NCI-H82 (cell line): ENCODE data around the gene TMEM272.

ENCODE experiments used
- DNase-seq: peaks from one replicate; lab custom pipeline; 2025; lab: John Stamatoyannopoulos, UW

The TMEM272 gene, protein sequence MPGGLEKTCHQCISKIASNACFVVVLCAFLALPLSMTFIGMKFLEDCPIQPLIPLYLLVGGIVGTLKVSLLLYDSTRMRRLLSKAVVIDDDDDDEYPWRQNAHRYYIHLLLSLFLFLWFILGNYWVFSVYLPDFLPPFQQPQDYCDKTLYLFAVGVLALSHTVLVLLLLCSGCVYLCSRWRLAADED

DNA sequence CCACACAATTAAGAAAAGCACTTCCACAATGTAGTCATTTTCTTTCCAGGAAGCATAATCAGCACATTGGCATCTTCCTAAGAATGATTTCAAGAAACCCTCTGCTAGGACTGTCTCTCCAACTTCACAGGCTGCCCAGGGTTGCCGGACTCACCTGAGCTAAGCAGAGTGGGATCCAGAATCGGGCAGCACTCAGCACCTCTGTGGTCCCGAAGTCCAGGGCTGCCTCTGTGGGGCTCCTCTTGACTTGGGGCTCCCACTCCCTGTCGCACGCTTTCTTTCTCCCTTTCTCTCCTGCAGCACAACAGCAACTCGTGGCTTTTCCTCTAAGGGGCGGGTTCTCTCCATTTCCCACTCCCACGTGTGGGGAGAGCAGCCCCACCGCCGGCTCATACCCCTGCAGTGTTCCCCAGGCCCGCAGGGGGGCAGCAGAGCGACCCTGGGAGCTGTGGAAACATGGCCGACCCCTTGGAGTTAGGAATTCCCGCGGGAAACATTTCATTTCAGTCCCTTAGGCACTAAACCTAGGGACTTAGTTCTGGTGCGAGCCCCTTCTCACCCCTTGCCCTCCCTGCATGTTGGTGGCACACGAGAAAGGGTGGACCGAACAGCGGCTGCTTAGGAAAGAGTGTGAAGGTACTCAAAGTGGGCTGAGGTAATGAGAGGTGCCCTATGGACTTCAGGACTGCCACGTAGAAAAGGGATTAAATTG lies at the start of gene TMEM272:
TMEM272 (minus strand) TSS at position 316 of the 712 bp plus-strand sequence. CDS start 6,647 bp downstream, outside the sequence.
- DNase-seq, result peak; percentile 96

DNA sequence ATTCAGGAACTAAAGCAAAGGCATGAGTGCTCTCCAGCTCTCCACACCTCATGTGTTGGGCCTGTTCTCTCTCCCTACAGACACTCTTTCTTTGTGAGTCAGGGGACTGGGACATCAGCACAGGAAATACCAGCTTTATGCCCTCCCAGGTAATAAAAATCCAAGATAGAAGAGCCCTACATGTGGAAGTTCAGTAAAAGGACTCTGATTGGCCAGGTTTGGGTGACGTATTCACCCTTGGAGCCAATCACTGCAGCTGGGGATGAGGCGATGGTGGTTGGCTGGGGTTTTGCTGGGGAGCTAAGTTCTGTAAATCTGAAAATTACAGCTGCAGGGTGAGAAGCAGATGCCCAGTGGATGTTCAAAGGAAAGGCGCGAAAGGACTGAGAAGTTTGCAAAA lies 49.3 kb upstream of the TMEM272 start:
- DNase-seq, result peak; percentile 26

DNA sequence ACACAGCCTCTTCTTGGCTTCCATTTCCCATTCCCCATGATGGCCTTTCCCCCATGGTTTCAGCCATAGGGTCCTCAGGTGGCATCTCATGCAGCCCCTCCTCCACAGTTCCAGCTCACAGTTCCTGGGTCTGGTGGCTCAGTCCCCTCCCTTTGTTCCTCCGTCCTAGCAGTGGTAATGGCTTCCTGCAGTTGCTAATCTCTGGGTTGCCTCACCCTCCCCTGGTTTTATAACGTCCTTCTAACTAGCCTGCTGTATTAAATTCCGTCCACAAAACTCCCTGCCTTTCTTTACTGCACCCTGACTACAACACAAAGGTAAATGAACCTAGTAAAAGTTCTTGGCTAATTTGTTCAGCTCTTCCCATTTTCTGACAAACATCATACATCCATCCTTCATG lies 47.7 kb upstream of the TMEM272 start:
- DNase-seq, result no peak

DNA sequence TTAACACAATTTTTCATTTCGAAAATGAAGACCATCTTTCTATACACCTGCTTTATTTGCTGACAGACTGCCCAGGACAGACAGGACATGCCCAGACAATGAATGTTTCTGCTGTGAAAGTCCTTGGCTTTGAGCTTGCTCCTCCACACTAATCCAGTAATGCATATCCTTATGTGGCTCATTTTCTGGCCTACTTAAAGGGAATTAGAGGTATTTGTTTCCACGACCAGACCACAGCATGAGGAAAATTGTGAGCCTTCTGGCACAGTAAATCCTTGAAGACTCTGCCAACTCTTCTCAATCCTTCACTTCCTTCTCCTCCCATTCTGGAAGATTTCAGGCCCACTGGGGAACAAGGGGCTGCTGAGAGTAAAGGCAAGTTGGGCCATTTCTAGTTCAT lies 42.5 kb upstream of the TMEM272 start:
- peak; percentile 97 for DNase-seq

DNA sequence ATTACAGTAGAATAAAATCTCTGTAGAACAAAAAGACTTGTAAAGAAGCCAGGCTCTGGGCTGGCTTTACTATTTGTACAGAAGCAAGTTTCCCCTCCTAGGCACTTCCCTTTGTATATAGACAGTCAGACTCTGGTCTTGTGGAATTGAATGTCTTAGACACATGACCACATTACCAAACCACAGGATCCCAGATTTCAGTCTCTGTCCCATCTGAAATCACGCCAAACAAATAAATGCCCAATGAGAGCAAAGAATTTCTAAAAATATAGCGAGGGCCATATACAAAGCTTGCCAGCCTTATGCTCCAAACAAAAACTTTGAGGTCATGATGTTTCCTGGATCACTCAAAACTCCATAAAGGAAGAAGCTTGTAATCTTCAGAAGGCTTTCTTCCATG lies 40.7 kb upstream of the TMEM272 start:
- no peak for DNase-seq

DNA sequence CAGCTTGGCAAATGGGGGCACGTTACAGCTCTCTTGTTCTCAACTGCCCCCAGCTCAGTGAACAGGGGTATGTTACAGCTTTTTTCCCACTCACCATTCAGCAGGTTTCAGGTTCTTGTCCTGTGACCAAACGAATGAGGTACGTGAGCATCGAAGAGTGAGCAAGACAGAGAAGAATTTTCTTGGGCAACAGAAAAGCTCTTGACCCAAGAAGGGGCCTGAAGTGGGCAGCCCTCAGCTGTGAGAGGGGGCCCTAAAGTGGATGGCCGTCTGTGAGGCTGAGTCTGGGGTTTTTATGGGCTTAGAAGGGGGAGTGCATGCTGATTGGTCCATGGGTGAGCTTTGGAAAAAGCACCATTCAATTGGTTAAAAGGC lies 38.2 kb upstream of the TMEM272 start:
- DNase-seq, result no peak

DNA sequence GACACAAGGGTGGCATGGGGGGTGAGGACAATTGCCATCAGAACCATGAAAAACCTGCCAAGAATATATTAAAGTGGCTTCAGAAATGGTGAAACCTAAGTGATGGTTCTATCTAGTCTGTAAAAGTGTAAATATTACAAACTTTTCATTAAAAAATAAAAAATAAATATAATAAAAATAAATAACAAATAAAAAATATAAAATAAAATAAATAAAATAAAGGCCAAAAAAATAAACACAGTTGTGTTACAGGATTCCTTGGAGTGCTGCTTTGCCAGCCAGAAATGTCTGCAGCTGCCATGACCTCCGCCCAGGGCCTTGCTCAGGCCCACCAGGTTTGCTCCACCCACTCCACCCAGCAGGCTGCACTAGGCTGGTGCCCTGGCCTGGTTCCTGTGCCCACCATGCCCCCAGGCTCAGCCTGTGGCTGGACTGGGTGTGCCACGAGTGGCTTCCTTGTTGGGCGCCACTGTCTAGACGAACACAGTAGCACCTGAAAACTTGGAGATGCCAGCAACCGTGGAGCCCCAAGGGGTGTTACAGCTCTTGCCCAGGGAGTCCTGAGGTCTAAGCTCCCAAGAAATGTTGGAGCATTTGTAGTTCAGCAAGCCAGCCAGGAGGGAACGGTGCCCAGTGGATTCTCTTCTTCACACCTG lies 37.7 kb upstream of the TMEM272 start:
- DNase-seq, result no peak

DNA sequence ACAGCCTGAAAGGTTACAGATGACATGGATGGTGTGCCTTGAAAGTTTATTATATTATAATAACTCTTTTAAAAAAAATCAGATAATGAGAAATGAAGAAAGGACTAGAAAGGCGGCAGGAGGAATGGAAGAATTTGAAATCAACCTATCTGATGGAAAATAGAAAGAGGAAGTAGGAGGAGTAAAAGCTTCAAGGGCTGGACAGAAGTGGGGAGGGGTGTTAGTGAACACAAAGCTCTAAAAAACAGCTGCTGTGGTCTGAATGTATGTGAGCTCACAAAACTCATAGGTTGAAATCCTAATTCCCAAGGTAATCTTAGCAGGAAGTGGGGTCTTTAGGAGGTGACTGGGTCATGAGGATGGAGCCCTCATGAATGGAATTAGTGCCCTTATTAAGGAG lies 36.3 kb upstream of the TMEM272 start:
- peak; percentile 18 for DNase-seq

DNA sequence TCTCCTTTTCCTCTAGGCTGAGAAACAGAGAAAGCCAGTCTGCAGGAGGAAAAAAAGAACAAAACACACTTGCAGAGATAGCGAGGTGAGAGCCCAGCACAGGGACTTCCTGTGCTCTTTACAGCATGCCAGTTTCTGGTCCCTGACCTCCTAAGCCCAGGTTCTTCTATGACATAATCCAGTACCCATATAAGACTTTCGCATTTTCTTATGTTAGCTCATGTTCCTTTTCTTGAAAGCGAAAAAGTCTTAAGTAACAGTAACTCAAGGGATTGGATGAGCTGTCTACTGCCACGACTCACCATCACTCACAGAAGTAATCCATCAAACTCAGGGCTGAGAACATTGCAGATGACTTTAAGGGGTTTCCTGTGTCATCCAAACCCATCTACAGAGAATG lies 34.2 kb upstream of the TMEM272 start:
- DNase-seq, result no peak

DNA sequence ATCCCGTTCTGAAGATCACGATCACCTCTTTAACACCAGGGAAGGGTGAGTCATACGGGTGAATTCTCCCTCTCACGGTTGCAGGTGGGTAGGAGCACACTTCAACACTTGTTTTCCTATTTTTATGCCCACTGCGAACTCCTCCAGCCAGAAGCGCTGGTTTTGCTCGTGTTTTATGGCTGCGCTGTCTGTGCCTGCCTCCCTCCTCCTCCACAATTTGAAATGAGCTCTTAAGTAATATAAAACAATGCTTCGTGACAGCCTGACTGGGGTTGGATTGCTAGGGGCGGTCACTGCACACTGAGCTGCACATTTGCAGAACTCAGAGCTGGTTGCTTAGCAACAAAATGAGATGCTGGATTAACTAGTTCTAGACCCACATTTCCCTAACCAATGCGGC lies 29.7 kb upstream of the TMEM272 start:
- DNase-seq, result peak; percentile 77

DNA sequence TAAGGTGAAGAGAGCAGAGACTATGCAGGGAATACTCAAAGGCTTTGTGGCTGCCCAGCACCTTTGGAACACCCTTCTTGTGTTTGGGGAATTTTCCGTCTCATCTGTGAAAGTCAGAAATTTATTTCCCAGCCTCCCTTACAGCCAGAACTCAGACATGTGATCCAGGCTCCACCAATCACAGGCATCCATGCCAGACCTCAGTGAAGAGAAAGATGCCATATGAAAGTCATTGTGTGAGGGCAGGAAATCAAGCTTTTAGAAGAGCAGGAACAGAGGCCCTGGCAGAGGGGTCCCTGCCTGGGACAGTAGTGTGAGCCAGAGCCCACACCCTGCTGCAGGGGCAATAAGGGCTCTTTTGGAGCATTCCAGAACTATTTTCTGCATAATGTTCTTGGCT lies 28.9 kb upstream of the TMEM272 start:
- DNase-seq, result no peak

DNA sequence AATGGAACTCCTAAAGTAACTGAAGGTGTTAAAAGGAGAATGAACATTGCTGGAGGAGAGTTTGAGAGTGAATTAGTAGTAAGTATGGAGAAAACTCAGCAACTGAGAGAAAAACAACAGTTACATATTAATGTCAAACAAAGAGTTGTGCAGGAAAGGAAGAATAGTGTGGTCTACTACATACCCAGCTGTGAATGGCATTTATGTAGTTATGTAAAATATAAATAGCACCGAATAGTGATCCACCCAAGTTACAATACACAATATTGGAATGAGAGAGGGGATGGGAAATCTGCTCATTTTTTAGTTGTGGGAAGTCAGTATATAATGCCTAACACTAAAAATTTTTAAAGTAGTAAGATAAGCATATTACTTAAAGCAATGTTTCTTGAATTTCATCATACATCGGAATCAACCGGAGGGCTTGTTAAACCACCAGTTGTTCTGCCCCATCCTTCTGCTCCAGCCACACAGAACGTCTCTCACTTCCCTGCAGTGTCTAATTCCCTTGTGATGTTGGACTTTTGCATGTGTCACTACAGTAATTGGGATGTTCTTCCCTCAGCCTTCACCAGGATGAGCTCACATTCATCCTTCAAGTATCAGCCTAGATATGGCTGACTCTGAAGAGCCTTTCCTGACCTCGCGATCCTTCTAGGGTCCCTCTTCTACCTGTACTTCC lies 28.3 kb upstream of the TMEM272 start:
- no peak for DNase-seq

DNA sequence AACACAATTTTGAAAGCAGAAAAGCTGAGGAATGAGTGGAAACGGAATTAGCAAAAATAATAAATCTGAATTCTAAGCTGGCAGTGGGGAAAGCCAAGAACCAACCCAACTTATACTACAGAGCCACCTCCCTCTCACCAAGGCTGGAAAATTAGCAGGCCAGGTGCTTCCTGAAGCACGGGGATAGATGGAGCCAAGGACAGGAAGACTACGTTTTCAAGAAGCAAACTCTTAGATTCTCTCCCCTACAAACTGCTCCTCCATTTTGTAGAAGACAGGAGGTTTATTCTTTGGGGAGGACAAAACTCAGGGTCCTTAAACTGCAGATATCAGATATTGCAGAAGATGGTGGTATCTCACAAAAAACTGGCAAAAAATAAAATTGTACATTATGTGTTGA lies 25.6 kb upstream of the TMEM272 start:
- DNase-seq, result no peak

DNA sequence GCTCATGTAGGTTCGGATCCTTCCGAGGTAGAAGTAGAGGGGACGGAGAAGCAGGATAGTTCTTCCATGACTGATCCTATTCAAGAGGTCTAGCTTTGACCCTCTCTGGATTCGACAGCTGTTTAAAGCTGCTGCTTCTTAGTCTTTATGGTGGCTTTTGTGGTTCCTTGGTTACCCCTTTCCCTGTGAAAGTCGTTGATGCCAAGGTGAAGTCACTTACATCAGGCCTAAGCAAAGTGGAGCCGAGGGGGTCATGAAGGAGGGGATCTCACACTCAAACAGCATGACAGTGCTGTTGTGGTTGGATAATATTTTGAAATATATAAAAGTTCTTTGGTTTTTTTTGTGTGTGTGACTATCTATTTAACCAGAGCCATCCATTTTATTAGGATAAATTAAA lies 24.9 kb upstream of the TMEM272 start:
- no peak for DNase-seq

DNA sequence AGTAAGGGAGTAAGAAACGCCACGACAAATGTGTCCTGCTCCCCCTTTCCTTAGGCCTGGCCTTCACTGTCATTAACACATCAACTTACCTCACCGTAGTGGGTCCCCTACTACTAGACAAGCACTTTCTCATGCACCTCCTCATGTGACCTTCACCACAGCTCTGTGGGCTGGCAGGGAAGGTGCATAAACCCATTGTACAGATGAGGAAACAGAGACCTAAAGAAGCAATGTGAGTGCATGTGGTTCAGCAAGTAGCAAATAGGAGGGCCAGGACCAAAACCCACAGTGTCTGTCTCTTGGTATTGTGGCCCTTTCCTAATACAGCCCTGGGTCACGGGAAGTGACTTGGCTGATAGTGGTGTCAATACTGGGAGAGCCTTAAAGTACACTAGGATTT lies 22.1 kb upstream of the TMEM272 start:
- no peak for DNase-seq

DNA sequence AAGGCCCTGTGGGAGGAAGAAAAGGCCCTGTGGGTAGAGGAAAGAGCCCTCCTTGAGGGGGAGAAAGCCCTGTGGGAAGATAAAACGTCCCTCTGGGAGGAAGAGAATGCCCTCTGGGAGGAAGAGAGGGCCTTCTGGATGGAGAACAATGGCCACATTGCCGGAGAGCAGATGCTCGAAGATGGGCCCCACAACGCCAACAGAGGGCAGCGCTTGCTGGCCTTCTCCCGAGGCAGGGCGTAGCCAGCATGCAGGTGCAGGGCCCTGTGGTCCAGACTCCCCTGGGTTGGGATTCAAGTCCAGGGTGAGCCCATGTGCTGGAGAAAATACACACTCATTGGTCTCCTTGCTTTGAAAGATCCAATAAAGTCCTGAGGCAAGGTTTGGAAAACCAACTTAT lies 20.9 kb upstream of the TMEM272 start:
- DNase-seq, result no peak

DNA sequence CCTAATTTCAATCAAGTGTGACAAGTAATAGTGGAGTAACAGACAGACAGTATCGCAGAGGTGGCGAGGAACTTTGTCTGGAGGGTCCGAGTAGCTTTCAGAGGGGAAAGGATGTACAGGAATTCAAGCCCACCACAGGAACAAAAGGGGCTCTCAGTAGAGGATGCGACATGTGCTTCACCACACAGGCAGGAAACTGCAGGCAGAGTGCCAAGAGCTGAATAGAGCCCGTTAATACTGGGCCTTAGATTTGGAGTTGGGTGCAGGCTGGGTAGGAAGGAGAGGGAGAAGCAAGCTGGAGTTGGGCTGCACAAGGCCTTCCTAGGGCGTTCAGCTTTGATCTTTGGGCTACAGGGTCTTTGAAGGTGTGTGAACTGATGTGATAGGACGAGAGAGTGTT lies 18.0 kb upstream of the TMEM272 start:
- DNase-seq, result no peak

DNA sequence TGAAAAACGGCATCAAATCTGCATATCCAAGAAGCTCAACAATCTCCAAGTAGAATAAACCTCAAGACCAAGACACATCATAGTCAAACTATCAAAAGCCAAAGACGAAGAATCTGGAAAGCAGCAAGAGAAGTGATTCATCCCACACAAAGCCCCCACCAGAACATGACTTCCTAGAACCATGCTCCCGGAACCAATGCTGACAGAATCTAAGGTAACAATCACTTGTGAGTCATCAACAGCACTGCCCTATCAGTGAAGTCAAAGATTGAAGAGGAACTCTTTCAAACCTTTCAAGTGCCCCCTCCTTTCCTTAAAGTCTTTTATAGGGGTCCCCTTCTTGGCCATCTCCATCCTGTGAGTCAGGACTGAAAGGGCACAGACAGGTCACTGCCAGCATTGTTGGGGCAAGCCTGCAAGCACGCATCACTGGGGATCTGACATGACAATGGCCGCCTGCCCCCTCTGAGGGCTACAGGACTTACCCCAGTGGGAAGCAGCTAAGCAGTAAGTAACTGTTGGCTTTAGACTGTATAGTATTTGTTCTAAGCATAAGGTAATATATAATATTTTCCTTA lies 16.8 kb upstream of the TMEM272 start, which contains the start of gene CCDC70:
CCDC70 (plus strand) TSS at position 247 of the 578 bp plus-strand sequence. CDS start 3,443 bp downstream, outside the sequence.
- DNase-seq, result no peak

DNA sequence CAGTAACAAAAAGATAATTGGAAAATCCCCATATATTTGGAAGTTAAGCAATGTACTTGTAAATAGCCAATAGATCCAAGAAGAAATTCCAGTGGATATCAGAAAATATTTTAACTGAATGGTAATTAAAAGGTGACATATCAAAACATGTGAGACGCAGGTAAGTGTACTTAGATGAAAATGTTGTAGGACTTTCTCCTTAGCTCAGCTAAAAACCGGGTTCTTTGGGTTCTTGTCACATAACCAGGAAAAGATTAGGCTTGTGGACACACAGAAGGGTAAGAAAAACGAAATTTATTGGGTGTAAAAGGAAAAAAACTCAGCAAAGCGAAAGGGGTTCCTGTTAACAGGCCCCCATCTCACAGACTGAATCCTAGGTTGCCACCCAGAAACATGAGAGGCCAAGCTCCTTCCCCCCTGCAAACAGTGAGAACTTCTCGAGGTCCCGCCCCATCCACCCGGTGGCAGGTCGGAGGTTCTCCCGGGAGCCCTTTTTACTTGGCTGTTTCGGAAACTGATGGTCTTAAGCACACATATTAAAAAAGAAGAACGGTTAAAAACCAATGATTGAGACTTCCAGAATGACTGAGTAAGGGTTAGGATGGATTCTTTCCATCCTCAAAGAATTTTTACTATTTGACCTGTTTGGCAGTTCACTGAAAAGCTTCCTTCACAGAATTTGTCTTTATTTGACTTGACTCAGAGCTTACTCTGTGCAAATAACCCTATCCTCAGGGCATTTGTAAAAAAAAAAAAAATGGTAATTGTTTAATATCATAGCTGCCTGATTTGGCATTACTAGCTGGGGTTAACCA lies 13.7 kb upstream of the TMEM272 start:
- DNase-seq, result no peak

DNA sequence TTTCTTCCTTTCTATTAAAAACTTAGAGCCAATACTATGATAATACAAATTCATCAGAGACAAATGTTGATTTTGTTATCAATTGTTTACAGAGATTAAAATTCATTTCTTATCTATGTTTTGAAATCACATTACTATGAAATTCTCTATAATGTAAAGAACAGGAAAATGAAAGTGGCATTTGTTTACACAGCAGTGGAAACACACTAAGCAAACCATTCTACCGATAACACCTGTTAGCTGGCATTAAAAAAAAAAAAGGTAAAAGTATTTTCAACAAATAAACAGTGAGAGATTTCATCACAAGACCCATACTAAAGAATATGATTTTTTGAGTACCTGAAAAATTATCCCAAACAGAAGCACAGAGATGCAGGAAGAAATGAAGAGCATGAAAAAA lies 12.0 kb upstream of the TMEM272 start:
- DNase-seq, result no peak

DNA sequence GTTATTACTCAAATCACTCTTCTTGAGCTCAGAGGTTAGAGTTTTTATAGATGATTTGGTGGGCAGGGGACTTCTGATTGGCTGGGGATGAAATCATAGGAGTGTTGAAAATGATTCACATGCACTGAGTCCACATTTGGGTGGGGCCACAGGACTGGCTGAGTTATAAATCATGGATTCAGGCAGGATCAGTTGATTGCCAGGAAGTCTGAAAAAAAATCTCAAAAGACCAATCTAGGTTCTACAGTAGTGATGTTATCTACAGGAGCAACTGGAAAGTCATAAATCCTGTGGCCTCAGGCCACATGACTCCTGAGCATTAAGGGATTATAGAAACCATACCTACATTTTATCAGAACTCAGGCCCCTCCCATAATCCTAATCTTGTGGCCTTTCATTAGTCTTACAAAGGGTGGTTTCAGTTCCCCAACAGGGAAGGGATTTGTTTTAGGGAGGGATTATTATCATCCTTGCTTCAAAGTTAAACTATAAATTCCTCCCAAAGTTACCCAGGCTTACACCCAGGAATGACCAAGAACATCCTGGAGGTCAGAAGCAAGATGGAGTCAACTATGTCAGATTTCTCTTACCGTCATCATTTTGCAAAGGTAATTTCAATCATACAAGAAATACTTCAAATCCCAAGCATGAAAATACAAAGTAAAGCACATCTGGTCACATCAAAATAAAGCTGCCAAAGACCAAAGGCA lies 11.2 kb upstream of the TMEM272 start:
- DNase-seq, result peak; percentile 78
